HG03064 (cell line): Measurements from ENCODE around the gene KNG1.
"Not testable (repeated sequence)": the region's sequence is repeated elsewhere in the genome, so short reads cannot be mapped to it uniquely, and the experiment has no call there.

ENCODE experiments used
- ATAC-seq: cut with Tn5 transposase; IDR thresholded peaks from one replicate; pipeline ENCODE4 v1.9.1; 2021; ENCODE audit warnings: low read depth; ENCODE audit not compliant: unreplicated experiment

The KNG1 gene

GRCh38 chr3:186717039-186717457 is at the start of gene KNG1:
Gene KNG1 (plus strand): TSS chr3:186717359. CDS start chr3:186717543, 184 bp downstream.
- no peak for ATAC-seq

GRCh38 chr3:186668426-186668825 is 48.7 kb upstream of the KNG1 start:
- ATAC-seq, result no peak

- ATAC-seq, result no peak
Measured at GRCh38 chr3:186669378-186670084, 47.6 kb upstream of the KNG1 start.

- ATAC-seq, result no peak
Measured at GRCh38 chr3:186670155-186670554, 47.0 kb upstream of the KNG1 start.

GRCh38 chr3:186671051-186671450 is 46.1 kb upstream of the KNG1 start:
- ATAC-seq, result no peak

- no peak for ATAC-seq
Measured at GRCh38 chr3:186678604-186679003, 38.6 kb upstream of the KNG1 start.

- no peak for ATAC-seq
Measured at GRCh38 chr3:186679151-186679550, 38.0 kb upstream of the KNG1 start.

GRCh38 chr3:186680869-186681268 is 36.3 kb upstream of the KNG1 start:
- ATAC-seq, result no peak

GRCh38 chr3:186682812-186683211 is 34.3 kb upstream of the KNG1 start:
- ATAC-seq, result no peak

GRCh38 chr3:186683979-186684378 is 33.2 kb upstream of the KNG1 start:
- no peak for ATAC-seq

GRCh38 chr3:186686475-186686874 is 30.7 kb upstream of the KNG1 start:
- ATAC-seq, result not testable (repeated sequence)

- no peak for ATAC-seq
Measured at GRCh38 chr3:186687120-186687651, 30.0 kb upstream of the KNG1 start.

- ATAC-seq, result not testable (repeated sequence)
Measured at GRCh38 chr3:186690304-186690703, 26.9 kb upstream of the KNG1 start.

- no peak for ATAC-seq
Measured at GRCh38 chr3:186691676-186692075, 25.5 kb upstream of the KNG1 start.

- no peak for ATAC-seq
Measured at GRCh38 chr3:186693843-186694242, 23.3 kb upstream of the KNG1 start.

- no peak for ATAC-seq
Measured at GRCh38 chr3:186694288-186695032, 22.7 kb upstream of the KNG1 start.

- no peak for ATAC-seq
Measured at GRCh38 chr3:186696522-186696921, 20.6 kb upstream of the KNG1 start.

- no peak for ATAC-seq
Measured at GRCh38 chr3:186697510-186697909, 19.6 kb upstream of the KNG1 start.

- no peak for ATAC-seq
Measured at GRCh38 chr3:186700267-186700666, 16.9 kb upstream of the KNG1 start.

- ATAC-seq, result not testable (repeated sequence)
Measured at GRCh38 chr3:186702451-186702850, 14.7 kb upstream of the KNG1 start.

GRCh38 chr3:186705882-186706780 is 11.0 kb upstream of the KNG1 start:
- peak; percentile 99 for ATAC-seq
